H4 (cell line): ENCODE data around the gene SPINK4. TPM values are rescaled to one million over a fixed set of nuclear protein-coding genes. Genes with fewer than 3 reads are reported as not detected.

Source experiments
- DNase-seq: peaks from one replicate; pipeline ENCODE4 v3.0.0-alpha.2; 2015; ENCODE audit warnings: low spot score
- total RNA-seq: library from RNA; depleted of rRNA; stranded (reverse); fragments of >200 nt; shearing (Covaris generic); gene quantifications from 2 replicates; pipeline ENCODE4 v1.2.3, GENCODE V29; 2014

Gene SPINK4
- total RNA-seq, 1 experiment from 2014 or later, result 4.5 TPM

DNA sequence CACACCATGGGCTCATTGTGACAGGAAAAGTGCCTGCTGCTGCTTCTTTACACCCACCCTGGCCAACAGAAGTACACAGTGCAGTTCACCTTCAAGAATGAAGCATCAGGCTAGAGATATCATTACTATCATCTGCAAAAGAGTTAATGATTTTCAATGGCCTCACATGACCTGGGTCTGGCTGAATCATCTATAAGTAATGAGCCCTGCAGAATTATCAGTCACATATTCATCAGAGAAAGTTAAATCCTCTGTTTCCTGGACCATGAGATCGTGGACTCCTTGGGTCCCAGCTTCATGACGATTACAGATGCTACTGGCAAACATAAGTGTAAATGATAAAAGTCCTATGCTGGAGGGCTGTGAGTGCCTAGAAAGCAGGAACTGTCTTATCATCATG, 16.3 kb downstream of the SPINK4 start:
- no peak for DNase-seq

DNA sequence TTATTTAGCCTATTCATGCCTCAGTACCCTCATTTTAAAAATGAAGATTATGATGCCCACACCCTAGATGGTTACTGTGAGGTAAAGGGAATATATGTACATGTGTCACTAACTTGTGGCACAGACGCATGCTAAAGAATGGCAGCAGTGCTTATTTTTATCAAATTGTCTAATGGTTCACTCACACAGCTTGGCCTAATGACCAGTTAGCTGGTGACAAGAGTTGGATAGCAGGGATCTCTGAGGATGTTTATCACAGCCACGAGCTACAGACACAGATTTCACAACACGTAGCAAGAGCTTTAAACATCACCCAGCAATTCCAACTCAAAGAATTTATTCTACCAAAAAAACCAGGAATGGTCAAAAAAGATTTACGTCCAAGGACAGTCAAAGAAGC, 17.3 kb downstream of the SPINK4 start:
- DNase-seq, result no peak

DNA sequence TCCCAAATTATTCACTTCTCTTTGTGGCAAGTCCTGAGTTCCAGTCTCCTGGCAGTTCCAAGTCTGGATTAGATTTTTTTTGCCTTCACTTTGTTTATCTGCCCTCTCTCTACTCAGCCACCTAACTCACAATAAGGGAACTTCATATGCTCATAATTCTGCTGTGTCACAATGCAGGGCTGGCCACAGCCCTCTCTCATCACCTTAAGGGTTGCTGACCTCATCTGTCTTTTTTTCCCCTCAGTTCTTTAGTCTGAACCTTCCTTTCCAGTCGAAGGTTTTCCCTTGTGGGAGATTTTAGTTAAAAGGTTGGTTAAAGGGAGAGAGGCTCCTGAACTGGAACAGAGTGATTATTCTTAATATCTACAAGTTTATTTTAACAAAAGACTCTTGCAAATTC, 20.4 kb downstream of the SPINK4 start:
- DNase-seq, result no peak

DNA sequence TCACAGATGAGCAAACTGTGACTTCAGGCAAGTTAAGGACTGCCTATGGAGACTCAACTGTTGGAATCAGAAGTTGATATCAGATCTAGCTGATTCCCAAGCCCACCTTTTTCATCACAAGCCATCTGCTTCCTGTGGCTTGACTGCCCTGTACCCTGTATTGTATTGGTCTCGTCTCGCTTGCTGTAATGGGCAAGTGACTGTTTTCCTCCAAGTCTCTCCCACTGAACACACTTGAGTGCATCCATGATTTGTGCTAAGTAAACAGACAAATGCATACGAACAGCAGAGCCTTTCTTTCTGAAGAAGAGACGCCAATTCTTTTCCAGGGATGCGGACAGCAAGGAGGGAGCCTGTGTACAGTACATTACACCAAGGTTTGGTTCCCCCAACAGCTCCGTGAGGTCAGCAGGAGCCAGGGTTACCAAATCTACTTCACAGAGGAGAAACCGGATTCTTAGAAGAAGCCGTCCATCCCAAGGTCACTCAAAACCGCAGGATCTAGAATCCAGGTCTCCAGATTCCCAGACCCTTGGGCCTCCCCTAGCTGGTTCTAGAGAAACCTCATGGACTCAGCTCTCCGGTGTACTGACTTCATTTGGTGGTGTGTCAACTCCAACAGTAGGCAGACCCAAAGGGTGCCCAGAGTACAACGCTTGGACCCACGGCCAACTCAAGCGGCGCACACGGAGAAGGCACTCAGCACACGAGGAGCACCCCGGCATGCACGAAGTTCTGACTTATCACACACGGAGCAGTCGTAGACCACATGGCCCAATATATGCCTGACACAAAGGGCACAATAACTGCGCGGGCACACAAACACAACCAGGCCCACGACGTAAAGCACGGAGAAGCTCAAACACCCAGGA, 23.4 kb downstream of the SPINK4 start:
- DNase-seq, result no peak

DNA sequence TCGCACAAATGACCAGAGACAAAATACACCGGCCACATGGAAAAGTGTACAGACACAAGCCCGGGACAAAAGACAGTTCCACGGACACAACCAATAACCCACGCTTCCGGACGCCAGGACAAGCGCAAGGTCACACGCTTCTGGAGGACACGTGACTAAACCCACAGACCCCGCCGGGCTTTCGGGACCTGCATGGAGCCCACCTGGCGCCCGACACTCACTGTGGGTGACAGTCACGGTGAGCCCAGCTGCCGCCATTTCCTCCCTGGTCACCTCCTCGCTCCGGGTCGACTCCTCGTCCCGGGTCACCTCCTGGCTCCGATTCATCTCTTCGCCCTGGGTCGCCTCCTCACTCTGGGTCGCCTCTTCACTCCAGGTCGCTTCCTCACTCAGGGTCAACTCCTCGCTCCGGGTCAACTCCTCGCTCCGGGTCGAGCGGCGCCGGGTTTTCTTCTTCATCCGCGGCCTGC, 24.1 kb downstream of the SPINK4 start:
- no peak for DNase-seq

DNA sequence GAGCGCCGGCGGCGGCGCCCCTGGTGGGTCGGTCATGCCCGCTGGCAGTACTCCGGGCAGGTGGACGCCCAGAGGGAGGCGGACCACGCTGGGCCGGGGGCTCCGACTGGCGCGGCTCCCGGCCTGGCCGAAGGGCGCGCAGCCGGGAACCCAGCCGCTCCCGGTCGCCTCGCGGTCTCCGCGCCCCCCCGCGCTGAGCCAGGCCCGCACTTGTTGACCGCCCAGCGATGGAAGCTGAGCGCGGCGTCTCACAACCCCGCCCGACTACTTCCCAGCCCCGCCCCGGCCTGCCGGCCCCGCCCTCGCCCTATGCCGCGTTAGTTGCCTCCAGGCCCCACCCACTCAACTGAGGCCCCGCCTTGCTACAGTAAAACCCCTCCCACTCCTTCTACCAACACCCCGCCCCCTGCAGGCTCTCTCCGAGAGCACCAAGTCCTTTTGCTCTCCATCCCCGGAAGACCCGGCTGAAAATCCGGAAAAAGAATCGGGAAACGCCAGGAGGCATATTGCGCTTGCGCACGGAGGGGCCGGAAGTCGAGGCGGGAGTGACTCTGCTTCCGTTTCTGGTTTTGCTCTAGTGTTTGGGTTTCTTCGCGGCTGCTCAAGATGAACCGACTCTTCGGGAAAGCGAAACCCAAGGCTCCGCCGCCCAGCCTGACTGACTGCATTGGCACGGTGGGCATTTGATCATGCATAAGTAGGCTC, 24.7 kb downstream of the SPINK4 start, which contains the start of the genes BAG1 and CHMP5:
TSS of gene BAG1 (minus strand) at position 236 of the 705 bp plus-strand sequence.
TSS of gene CHMP5 (plus strand) at position 577 of the 705 bp plus-strand sequence. CDS start at position 607, 30 bp downstream.
- DNase-seq, result peak; percentile 96

DNA sequence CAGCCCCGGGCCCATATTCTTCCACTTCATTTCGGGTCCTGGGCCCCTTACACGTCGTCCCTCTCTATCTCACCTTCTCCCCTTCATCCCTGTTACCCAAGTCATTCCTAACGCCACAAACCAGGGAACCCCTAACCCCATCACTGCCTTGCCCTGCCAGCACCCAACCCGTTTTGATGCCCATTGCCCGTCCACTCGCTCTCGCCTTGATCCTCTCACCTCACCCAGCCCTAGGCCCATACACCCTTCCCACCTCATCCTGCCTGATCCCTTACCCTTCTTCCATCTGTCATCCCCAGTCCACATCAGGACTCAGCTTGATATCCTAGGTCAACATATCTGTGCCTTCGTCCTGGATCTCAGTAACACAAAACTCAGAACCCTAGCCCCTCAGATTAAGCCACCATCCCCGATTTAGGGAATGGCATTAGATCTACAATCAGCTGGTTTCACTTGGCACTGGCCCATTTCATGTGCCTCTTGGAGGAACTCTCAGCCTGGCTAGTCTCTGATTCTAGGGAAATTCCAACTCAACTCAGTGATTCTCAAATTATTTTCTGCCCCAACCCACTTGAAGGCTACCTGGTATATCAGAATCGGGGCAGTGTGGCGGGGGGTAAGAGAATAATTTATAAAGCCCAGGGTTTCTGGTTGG, 25.4 kb downstream of the SPINK4 start:
- DNase-seq, result no peak

DNA sequence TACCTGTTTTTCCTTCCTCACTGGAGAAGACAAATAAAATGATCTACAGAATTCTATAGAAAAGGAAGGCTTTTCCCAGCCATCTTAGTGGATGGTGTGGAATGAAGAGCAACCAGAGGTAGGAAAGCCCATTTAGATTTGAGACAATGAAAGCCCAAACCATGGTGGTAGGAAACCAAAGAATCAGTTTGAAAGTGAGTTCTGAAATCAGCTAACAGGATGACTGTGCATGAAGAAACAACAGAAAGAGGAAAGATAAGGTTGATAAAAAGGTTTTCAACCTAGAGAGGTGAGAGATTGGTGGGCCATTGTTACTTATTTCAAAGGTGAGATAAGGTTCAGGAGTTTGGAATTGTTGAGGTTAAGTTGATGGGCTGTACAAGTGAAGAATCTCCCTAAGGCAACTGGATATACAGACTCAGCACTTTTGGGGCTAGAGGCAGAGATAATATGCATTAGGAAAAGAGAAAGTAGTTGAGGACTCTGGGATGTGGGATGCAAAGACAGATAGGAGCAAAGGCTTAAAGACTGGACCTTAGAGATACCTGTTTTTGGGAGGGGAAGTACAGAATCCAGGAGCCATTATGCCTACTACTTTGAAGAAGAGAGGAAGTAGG, 27.3 kb downstream of the SPINK4 start:
- DNase-seq, result no peak

DNA sequence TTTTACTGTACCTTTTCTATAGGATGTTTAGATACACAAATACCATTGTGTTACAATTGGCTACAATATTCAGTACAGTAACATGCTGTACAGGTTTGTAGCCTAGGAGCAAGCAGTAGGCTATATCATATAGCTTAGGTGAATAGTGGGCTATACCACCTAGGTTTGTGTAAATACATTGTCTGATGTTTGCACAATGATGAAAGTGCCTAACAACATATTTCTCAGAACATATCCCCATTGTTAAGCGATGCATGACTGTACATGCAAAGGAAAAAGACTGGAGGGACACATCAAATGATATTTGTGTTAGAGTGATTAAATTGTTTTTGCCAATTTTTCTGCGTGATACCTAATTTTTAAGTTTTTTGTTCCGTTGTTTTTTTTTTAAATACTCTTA, 30.2 kb downstream of the SPINK4 start:
- no peak for DNase-seq

DNA sequence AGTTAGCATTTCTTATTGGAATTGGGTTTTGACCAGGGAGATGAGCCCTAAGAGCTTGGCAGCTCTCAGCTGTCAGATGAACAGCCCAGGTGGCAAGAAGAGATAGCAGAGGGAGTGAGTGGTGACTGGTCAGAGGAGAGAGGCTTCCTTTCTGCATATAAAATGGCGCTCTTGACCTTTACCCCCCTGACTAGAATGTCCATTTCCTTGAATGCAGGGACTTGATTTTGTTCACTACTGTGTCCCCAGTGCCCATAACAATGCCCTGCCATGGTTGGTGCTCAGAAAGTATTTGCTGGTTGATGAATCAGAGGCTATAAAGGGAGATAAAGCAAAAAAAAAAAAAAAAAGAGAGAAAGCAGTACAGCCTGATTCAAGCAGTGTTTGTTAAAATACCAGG, 32.1 kb downstream of the SPINK4 start:
- DNase-seq, result no peak

DNA sequence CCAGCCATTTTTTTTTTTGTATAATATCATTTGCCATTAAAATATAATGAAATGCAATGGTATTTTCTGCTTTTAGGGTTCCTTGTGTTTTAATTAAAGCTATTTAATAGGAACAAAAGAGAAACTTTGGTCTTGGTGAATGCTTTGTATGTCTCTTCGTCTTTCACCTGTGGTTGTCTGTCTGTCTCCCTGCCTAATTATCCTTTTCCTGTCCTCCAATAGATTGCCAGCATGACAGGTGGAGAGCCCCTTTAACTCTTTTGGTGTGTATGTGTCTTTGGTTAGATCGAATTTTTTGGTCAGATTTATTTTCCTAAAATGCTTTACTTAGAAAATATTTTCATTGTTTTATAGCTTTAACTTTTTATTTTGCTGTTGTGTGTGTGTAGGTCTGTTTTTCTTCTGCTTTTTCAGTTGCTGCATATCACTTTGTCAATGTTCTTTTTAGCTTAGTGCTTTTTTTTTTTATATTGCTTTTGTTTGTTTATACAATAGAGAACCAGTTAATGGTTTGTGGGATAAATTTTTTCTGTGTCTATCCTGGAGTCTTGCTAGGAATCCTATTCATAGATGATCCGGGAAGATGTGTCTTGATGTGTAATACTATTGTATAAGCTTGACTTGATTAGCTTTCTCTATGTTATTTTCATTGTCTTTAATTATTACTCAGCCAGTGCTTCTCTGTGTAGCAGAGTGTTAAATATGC, 33.5 kb downstream of the SPINK4 start:
- no peak for DNase-seq

DNA sequence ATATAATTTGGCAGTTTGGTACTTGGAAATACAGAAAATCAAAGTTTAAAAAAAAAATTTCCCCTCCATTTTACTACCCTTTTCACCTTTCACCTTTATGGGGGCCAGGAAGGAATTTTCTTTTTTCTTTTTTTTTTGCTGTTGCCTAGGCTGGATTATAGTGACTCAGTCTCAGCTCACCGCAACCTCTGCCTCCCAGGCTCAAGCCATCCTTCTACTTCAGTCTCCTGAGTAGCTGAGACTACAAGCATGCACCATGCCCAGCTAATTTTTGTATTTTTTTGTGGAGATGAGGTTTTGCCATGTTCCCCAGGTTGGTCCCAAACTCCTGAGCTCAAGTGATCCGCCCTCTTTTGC, 34.0 kb downstream of the SPINK4 start:
- no peak for DNase-seq

DNA sequence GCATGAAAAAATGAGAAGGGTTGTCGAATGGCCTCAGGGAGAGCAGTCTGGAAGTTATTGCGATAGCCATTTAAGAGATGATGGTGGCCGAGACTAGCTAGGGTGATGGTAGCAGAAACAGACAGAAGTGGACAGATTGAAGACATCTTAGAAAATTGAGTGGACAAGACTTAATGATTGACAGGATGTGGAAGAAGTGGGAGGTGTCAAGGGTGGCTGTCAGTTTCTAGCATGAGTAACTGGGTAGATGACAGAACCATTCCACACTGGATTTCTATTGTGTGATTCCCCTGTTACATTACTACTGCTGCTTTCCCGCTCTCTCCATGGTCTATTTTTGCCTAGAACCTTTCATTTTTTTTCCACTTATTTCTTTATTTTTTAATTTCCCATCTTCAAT, 37.5 kb downstream of the SPINK4 start:
- DNase-seq, result no peak

DNA sequence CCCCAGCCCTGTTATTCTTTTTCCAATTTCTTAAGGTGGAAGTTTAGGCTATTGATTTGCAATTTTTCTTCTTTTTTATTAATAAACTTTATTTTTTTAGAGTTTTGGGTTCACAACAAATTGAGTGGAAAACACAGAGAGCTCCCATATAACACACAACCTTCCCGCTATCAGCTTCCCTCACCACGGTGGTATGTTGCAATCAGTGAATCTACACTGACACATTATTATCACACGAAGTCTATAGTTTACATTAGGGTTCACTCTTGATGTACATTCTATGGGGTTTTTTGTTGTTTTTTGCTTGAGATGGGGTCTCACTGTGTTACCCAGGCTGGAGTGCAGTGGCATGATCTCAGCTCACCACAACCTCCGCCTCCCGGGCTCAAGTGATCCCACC, 45.5 kb downstream of the SPINK4 start:
- DNase-seq, result no peak

DNA sequence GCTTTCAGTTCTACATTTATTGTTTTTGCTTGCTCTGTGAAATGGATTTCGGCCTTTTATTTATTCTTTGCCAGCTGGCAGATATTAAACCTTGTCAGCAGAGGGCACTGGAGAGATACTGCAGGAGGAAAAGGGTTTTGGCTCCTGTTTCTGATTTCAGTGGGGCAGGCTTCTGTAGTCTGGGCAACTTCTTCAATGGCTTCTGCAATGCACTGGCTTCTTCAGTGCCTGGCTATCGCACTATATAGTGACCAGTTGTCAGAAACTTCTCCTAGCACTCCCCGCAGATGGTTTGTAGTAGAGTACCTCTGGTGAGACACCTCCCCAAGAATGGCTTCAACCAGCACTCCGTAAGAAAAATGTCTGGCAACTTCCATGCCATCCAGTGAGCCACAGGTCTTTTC, 47.1 kb downstream of the SPINK4 start:
- DNase-seq, result peak; percentile 68

DNA sequence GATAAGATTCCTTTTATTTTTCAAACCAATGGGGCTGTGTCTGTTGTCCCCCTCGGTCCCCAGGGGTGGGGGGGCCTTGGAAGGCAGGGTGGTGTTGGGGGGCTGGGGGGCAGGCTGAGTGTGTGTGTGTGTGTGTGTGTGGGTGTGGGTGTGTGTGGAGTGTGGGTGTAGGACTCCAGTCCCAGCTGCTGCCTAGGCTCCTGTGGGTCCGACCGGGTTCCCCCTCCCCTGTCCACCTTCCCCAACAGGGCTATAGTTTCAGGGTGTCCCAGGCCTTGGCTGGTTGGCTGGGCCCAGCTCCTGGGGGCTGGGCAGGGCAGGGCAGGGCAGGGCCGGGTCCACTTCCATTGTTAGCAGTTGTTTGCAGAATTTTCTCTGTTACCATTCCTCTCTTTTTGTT, 48.3 kb downstream of the SPINK4 start:
- DNase-seq, result no peak

DNA sequence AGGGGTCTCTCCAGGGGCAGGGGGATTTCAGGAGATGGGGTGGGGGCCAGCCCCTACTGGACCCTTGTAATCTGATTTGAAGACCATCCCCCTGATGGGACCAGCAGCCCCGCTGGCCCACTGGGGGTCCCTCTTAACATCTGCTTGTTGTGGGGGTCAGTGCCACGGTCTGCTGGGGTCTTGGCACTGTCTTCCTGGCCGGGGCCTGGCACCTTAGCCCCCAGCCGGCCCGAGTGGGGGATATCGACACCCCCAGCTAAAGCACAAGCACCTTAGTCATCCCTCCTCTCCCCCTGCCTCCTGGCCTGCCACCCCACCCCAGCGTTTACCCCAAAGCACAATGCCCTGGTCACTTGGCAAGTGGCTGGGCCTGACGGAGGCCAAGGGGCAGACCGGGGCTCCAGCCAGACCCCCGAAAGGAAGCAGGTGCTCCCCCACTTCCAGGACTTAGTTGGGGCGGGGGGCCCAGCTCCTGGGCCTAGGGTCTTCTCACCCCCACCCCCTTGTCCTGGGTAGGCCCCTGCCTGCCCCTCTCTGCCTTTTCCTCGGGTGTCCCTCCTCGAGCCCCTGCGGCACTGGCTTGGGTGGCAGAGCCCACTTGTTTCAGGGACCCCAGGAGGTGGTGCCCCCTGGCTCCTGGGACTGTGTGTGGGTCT, 49.0 kb downstream of the SPINK4 start:
- DNase-seq, result no peak

DNA sequence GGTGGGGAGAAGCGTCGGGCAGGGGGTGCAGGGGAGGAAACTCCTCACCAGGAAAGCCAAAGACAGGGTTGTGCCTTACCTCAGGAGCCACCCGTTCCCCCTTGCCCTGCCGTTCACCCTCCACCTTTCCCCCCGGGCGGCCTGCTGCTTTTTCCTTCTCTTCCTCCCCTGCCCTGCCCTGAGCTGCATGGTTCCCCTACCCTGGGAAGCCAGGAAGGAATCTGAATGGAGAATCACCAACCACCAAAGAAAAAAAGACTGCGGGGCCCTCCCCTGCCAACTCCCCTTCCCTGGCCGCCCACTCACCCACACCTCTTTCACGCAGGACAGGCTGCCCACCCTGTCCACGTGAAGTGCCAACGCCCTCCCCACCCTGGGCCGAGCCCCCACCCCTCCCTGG, 49.5 kb downstream of the SPINK4 start:
- DNase-seq, result no peak

DNA sequence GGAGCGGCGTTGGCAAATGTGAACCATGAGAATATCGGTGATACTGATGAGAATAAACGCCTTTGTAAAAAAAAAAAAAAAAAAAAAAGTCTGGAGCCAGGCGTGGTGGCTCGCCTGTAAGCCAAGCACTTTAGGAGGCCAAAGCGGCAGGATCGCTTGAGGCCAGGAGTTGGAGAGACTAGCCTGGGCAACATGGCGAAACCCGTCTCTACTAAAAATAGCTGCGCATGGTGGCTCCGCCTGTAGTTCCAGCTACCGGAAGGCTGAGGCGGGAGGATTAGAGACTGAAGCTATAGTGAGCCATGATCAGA, 49.9 kb downstream of the SPINK4 start:
- DNase-seq, result no peak

DNA sequence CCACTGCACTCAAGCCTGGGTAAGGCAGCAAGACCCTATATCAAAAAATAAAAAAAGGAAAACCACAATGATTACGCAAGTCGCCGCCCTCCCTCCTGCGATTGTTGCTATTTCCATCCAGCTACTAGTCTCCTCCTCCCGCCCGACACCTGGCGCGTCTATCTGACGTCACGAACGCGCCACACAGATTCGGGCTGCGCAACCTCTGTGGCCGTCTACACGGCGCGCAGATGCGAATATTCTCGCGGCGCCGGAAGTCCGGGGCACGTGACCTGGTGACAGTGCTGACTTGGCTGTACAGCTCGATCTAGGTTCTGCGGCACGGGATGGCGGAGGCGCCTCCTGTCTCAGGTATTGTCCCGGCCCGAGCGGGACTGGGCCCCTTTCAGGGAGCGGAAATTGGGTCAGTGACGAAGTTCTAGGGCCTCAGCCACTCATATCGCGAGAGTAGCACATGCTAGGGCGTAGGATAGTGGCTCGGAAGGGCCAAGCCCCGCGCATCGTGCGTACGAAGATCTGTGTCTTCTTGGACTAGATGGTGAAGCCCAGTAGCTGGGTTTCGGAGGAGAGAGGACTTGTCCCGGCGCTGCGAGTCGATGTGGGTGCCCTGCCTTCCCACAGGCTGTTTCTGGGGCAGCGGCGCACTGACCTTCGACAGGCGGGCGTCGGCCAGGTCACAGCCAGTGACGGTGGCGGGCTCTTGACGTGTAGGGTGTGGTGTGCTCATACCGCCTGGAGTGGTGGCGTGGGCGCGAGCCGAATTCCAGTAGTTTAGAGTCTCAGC, 50.5 kb downstream of the SPINK4 start, which contains the start of gene NFX1:
TSS of gene NFX1 (plus strand) at position 270 of the 784 bp plus-strand sequence. CDS start at position 327, 57 bp downstream.
- peak; percentile 98 for DNase-seq
